MM.1S (cell line): ENCODE measurements around the gene OXSR1.

ENCODE experiments used
- DNase-seq: peaks from one replicate; pipeline ENCODE4 v3.0.0-alpha.2; 2015
- H2AFZ ChIP-seq: fragments of 300-600 bp; sonication (generic); 2 replicates; pipeline ENCODE4 v1.6.0; 2016; ENCODE audit warnings: antibody characterized with exemption, low read length
- H3F3A ChIP-seq: fragments of 300-600 bp; sonication (generic); 2 replicates; pipeline ENCODE4 v1.6.1; 2016; ENCODE audit warnings: mild to moderate bottlenecking, antibody characterized with exemption, low read length, moderate library complexity, mixed read lengths; ENCODE audit not compliant: insufficient read depth
- H3K27ac ChIP-seq: fragments of 300-600 bp; sonication (generic); 2 replicates; pipeline ENCODE4 v1.5.1; 2016; ENCODE audit warnings: mild to moderate bottlenecking, low read length
- H3K27me3 ChIP-seq: fragments of 300-600 bp; sonication (generic); replicated peaks from 2 replicates; pipeline ENCODE4 v1.6.0; 2016; ENCODE audit warnings: low read length; ENCODE audit not compliant: insufficient read depth
- H3K36me3 ChIP-seq: fragments of 300-600 bp; sonication (generic); replicated peaks from 2 replicates; pipeline ENCODE4 v1.6.1; 2016; ENCODE audit warnings: mild to moderate bottlenecking, low read length, mixed read lengths; ENCODE audit not compliant: insufficient read depth
- H3K4me1 ChIP-seq: fragments of 300-600 bp; sonication (generic); 2 replicates; pipeline ENCODE4 v1.6.1; 2016; ENCODE audit warnings: low read length, mixed read lengths
- H3K4me2 ChIP-seq: fragments of 300-600 bp; sonication (generic); 2 replicates; pipeline ENCODE4 v1.6.0; 2016; ENCODE audit warnings: low read depth, low read length
- H3K4me3 ChIP-seq: fragments of 300-600 bp; sonication (generic); 2 replicates; pipeline ENCODE4 v1.5.1; 2016; ENCODE audit warnings: low read length, mixed read lengths
- H3K79me2 ChIP-seq: fragments of 300-600 bp; sonication (generic); 2 replicates; pipeline ENCODE4 v1.6.1; 2016; ENCODE audit warnings: mixed run types, low read length, mixed read lengths
- H3K9ac ChIP-seq: fragments of 300-600 bp; sonication (generic); 2 replicates; pipeline ENCODE4 v1.6.1; 2016; ENCODE audit warnings: low read length, mixed read lengths
- H3K9me2 ChIP-seq: fragments of 300-600 bp; sonication (generic); replicated peaks from 2 replicates; pipeline ENCODE4 v1.6.1; 2016; ENCODE audit warnings: mild to moderate bottlenecking, low read length, mixed read lengths; ENCODE audit not compliant: insufficient read depth
- H3K9me3 ChIP-seq: fragments of 300-600 bp; sonication (generic); replicated peaks from 2 replicates; pipeline ENCODE4 v1.6.1; 2016; ENCODE audit warnings: mild to moderate bottlenecking, low read length, mixed read lengths; ENCODE audit not compliant: insufficient read depth
- H4K20me1 ChIP-seq: fragments of 300-600 bp; sonication (generic); 2 replicates; pipeline ENCODE4 v1.6.1; 2016; ENCODE audit warnings: mild to moderate bottlenecking, low read length, moderate library complexity, mixed read lengths; ENCODE audit not compliant: insufficient read depth
- EZH2 ChIP-seq: fragments of 300-600 bp; sonication (generic); optimal IDR thresholded peaks from 2 replicates; pipeline ENCODE3; 2017; ENCODE audit warnings: low read depth, mild to moderate bottlenecking, antibody characterized with exemption, low read length, mixed read lengths
- EZH2phosphoT487 ChIP-seq: fragments of 300-600 bp; sonication (generic); IDR thresholded peaks from 2 replicates; pipeline ENCODE4 v1.6.1; 2018; ENCODE audit warnings: antibody characterized with exemption, low read length
- TF ChIP-seq, protein P1 (sequence below): fragments of 300-600 bp; sonication (generic); IDR thresholded peaks from 2 replicates; pipeline ENCODE4 v1.5.1; 2016; ENCODE audit warnings: antibody characterized with exemption, low read length, mixed read lengths

OXSR1 gene

DNA sequence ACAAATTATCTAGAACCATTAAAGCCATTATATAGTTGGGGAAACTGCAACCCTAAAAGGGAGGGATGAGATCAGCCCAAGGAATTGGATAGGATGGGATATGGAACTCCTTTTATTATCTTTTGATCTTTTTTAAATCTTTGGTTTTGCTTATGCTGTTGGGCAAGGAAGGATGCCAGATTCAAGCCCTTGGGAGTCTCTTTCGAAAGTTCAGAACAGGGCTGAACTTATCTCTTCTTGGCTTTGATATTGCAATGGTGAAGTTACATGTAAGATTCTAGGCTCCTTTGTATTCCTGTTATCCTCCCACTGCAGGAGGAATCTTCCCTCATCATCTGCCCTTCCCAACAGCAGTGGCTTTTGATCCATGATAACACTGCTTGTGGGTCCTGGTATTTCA, 90.3 kb downstream of the OXSR1 start:
- Histone ChIP-seq H4K20me1 (no peaks in the 10 kb centered on the region), H3K4me1 (no peaks in the 10 kb centered on the region), H3K36me3 (peaks cover 4% of the 10 kb centered on the region; the same call in 1 of the 2 replicates), H3F3A (no peaks in the 10 kb centered on the region), H3K9me3 (no peaks in the 10 kb centered on the region), H3K27ac (no peak overlapping the region), H3K4me3 (no peak overlapping the region), H3K4me2 (no peak overlapping the region), H3K9me2 (no peaks in the 10 kb centered on the region), H2AFZ (no peak overlapping the region), H3K9ac (no peak overlapping the region), H3K27me3 (no peaks in the 10 kb centered on the region), H3K79me2 (no peaks in the 10 kb centered on the region)
- no peak for DNase-seq
- TF ChIP-seq EZH2phosphoT487 (no peak), EZH2 (no peak)
- TF ChIP-seq, protein P1, sequence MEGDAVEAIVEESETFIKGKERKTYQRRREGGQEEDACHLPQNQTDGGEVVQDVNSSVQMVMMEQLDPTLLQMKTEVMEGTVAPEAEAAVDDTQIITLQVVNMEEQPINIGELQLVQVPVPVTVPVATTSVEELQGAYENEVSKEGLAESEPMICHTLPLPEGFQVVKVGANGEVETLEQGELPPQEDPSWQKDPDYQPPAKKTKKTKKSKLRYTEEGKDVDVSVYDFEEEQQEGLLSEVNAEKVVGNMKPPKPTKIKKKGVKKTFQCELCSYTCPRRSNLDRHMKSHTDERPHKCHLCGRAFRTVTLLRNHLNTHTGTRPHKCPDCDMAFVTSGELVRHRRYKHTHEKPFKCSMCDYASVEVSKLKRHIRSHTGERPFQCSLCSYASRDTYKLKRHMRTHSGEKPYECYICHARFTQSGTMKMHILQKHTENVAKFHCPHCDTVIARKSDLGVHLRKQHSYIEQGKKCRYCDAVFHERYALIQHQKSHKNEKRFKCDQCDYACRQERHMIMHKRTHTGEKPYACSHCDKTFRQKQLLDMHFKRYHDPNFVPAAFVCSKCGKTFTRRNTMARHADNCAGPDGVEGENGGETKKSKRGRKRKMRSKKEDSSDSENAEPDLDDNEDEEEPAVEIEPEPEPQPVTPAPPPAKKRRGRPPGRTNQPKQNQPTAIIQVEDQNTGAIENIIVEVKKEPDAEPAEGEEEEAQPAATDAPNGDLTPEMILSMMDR, result no peak

DNA sequence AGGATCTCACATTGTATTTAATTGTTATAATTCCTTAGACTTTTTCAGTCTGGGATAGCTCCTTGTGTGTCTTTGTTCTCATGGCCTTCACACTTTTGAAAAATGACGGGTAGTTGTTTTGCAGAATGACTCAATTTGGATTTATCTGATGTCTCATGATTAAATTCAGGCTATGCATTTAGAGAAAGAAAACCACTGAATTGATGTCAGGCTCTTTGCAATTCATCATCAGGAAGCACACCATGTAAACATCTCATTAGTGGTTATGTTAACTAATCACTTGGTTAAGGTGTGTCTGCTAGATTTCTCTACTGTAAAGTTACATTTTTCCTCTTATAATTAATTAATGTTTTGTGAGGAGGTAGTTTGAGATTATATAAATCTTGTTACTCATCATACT, 92.2 kb downstream of the OXSR1 start:
- peaks cover 4% of the 10 kb centered on the region; the same call in 1 of the 2 replicates for H3K36me3 ChIP-seq
- H3F3A ChIP-seq, result no peaks in the 10 kb centered on the region
- H3K79me2 ChIP-seq, result no peaks in the 10 kb centered on the region
- H3K4me1 ChIP-seq, result no peaks in the 10 kb centered on the region
- TF ChIP-seq, protein P1, result no peak
- no peak for TF ChIP-seq EZH2phosphoT487
- TF ChIP-seq EZH2, result no peak
- no peak overlapping the region for H2AFZ ChIP-seq
- no peaks in the 10 kb centered on the region for H3K9me3 ChIP-seq
- H4K20me1 ChIP-seq, result no peaks in the 10 kb centered on the region
- H3K9me2 ChIP-seq, result no peaks in the 10 kb centered on the region
- no peak overlapping the region for H3K4me3 ChIP-seq
- H3K27ac ChIP-seq, result no peak overlapping the region
- DNase-seq, result no peak
- no peak overlapping the region for H3K4me2 ChIP-seq
- no peaks in the 10 kb centered on the region for H3K27me3 ChIP-seq
- no peak overlapping the region for H3K9ac ChIP-seq

DNA sequence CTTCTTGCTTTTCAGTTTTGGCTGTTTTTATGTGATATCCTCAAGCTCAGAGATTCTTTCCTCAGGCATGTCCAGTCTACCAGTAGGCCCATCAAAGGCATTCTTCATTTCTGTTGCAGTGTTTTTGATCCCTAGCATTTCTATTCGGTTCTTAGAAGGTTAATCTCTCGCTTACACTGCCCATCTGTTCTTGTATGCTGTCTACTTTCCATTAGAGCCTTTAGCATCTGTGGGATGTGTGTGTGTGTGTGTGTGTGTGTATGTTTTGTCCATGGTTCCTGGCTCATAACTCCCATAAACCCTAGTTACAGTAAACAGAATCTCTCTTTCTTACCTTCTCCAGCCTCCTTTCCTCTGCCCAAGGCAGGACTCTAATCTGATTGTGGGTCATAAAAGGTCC, 95.1 kb downstream of the OXSR1 start:
- TF ChIP-seq, protein P1, result no peak
- TF ChIP-seq EZH2 (no peak), EZH2phosphoT487 (no peak)
- H3K27ac ChIP-seq, result no peak overlapping the region
- H3K4me1 ChIP-seq, result no peaks in the 10 kb centered on the region
- H3K4me2 ChIP-seq, result no peak overlapping the region
- H3F3A ChIP-seq, result no peaks in the 10 kb centered on the region
- no peaks in the 10 kb centered on the region for H3K79me2 ChIP-seq
- no peaks in the 10 kb centered on the region for H3K9me2 ChIP-seq
- H3K4me3 ChIP-seq, result no peak overlapping the region
- DNase-seq, result no peak
- no peaks in the 10 kb centered on the region for H3K36me3 ChIP-seq
- no peak overlapping the region for H2AFZ ChIP-seq
- no peaks in the 10 kb centered on the region for H4K20me1 ChIP-seq
- no peaks in the 10 kb centered on the region for H3K27me3 ChIP-seq
- no peak overlapping the region for H3K9ac ChIP-seq
- H3K9me3 ChIP-seq, result no peaks in the 10 kb centered on the region
